Astrocyte of the spinal cord (primary cell): ENCODE results near the gene CBLB.
A peak's percentile ranks its signal among the peaks of the same experiment; 100 is the strongest.

ENCODE experiments used
- DNase-seq: peaks from one replicate; pipeline ENCODE4 v3.0.0; 2011; ENCODE audit warnings: low read depth, low spot score
- H3K4me3 ChIP-seq: 2 replicates; pipeline ENCODE4 v1.5.1; 2011; ENCODE audit warnings: low read depth, mild to moderate bottlenecking, low read length, moderate library complexity
- in situ Hi-C: cut with HindIII; loops from 2 replicates; pipeline ENCODE4 v1.10.0; 2017; ENCODE audit warnings: low sequenced_read_pairs
- TF ChIP-seq, protein P1 (sequence below): IDR thresholded peaks from 2 replicates; pipeline ENCODE4 v1.5.1; 2012; ENCODE audit warnings: low read depth, mild to moderate bottlenecking, low read length, inconsistent platforms

Gene CBLB

GRCh38 chr3:105661461-105661860 is 207.4 kb downstream of the CBLB start:
- in situ Hi-C loops = no loop called here
- no peak overlapping the region for H3K4me3 ChIP-seq
- DNase-seq = no peak
- TF ChIP-seq, protein P1, sequence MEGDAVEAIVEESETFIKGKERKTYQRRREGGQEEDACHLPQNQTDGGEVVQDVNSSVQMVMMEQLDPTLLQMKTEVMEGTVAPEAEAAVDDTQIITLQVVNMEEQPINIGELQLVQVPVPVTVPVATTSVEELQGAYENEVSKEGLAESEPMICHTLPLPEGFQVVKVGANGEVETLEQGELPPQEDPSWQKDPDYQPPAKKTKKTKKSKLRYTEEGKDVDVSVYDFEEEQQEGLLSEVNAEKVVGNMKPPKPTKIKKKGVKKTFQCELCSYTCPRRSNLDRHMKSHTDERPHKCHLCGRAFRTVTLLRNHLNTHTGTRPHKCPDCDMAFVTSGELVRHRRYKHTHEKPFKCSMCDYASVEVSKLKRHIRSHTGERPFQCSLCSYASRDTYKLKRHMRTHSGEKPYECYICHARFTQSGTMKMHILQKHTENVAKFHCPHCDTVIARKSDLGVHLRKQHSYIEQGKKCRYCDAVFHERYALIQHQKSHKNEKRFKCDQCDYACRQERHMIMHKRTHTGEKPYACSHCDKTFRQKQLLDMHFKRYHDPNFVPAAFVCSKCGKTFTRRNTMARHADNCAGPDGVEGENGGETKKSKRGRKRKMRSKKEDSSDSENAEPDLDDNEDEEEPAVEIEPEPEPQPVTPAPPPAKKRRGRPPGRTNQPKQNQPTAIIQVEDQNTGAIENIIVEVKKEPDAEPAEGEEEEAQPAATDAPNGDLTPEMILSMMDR = no peak

GRCh38 chr3:105656651-105657504 is 211.9 kb downstream of the CBLB start:
- H3K4me3 ChIP-seq = no peak overlapping the region
- no peak for DNase-seq
- TF ChIP-seq, protein P1 = no peak
- in situ Hi-C loops = no loop called here

DNA sequence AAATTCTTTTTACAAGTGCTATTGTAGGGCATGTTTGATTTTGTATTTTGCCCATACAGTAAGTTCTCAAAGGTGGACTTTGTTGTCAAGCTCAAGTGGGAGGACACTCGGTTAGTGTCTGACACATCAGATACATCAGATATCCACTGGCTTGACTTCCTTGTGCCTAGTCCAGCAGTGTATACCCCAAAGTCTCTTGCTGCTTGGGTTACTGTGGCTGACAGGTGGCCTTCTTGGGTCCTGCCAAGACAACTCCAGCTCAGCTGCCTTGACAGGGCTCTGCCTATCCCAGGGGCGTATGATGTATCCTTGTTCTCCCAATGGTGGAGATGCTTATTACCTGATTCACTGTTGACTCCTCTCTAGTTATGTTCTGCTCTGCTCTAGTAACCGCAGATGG is 214.9 kb downstream of the CBLB start:
- DNase-seq = no peak
- in situ Hi-C loops = no loop called here
- no peak overlapping the region for H3K4me3 ChIP-seq
- TF ChIP-seq, protein P1 = no peak

DNA sequence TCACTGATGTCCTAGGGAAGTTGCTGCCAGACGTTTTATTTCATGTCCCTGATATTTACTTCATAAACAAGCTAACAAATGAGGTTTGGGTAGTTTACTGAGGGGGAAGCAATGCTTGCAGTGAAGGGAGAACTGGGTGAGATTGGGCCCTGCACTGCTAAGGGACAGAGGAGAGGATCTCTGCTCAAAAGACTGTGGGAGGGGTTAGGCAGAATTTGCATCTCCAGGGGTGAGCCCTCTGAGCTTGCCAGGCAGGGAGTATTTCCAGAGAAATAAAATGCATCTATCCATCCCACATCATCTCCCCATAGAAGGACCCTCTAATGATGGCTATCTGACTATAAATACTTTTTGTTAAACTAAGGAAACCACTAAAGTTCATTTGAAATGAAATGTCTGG is 215.6 kb downstream of the CBLB start:
- DNase-seq = no peak

DNA sequence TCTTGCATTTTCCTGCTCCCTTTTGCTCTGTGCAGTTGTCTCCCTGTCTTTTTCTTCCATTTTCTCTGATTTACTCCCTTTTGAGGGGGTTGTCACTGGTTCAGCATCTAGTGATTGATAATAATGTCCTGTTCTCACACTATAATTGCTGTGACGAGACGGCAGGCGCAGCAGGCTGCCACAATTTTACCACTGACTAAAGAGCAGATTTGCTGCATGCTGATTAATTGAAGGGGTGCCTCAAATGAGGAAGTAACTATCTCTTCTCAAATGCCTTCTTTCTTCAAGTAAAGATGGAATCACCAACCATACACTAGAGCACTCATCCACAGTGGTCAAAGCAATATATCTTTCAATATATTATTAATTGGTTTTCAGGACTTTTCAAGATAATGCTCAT is 219.3 kb downstream of the CBLB start:
- in situ Hi-C loops = no loop called here
- no peak overlapping the region for H3K4me3 ChIP-seq
- TF ChIP-seq, protein P1 = no peak
- DNase-seq = no peak

More for the DNA sequence above, 215.6 kb downstream of the CBLB start:
- TF ChIP-seq, protein P1 = no peak
- H3K4me3 ChIP-seq = no peak overlapping the region
- in situ Hi-C loops = no loop called here

GRCh38 chr3:105647047-105647446 is 221.8 kb downstream of the CBLB start:
- peak; percentile 91 for DNase-seq
- in situ Hi-C loops = no loop called here

More at GRCh38 chr3:105647047-105647446, 221.8 kb downstream of the CBLB start:
- no peak overlapping the region for H3K4me3 ChIP-seq
- TF ChIP-seq, protein P1 = no peak
